ENCODE data around the gene ACAD8.

The ACAD8 gene

GRCh38 chr11:134253188-134253993, at the start of gene ACAD8, which contains the start of gene THYN1:
Gene ACAD8, plus strand, starts transcription at chr11:134253568. Its CDS starts 33 bp downstream, at chr11:134253601.
Gene THYN1, minus strand, starts transcription at chr11:134253352. Its CDS starts 470 bp downstream, at chr11:134252882.
- peak; percentile 79 to 93 for DNase-seq (ENCODE audit: low read depth in 2 of 2, low spot score in 1 of 2)

GRCh38 chr11:134205729-134206128, 47.6 kb upstream of the ACAD8 start:
- no peak for DNase-seq (ENCODE audit: low read depth in 2 of 2, low spot score in 1 of 2)

GRCh38 chr11:134206185-134206584, 47.2 kb upstream of the ACAD8 start:
- no peak for DNase-seq (ENCODE audit: low read depth in 2 of 2, low spot score in 1 of 2)

GRCh38 chr11:134207538-134208239, 45.7 kb upstream of the ACAD8 start:
- DNase-seq (ENCODE audit: low read depth in 2 of 2, low spot score in 1 of 2) = peak in 1 of 2 donors; percentile 40

GRCh38 chr11:134215836-134216235, 37.5 kb upstream of the ACAD8 start:
- DNase-seq (ENCODE audit: low read depth in 2 of 2, low spot score in 1 of 2) = no peak

- DNase-seq (ENCODE audit: low read depth in 2 of 2, low spot score in 1 of 2) = no peak
Measured at GRCh38 chr11:134216816-134217215, 36.6 kb upstream of the ACAD8 start.

GRCh38 chr11:134223121-134223520, 30.2 kb upstream of the ACAD8 start:
- no peak for DNase-seq (ENCODE audit: low read depth in 2 of 2, low spot score in 1 of 2)

GRCh38 chr11:134223836-134224709, 29.3 kb upstream of the ACAD8 start, which contains the start of the genes NCAPD3 and VPS26B:
Gene NCAPD3, minus strand, starts transcription at chr11:134223967. Its CDS starts 41 bp downstream, at chr11:134223926.
Gene VPS26B, plus strand, starts transcription at chr11:134224671. Its CDS starts 452 bp downstream, at chr11:134225123.
- DNase-seq (ENCODE audit: low read depth in 2 of 2, low spot score in 1 of 2) = peak; percentile 91

- peak in 1 of 2 donors; percentile 28 for DNase-seq (ENCODE audit: low read depth in 2 of 2, low spot score in 1 of 2)
Measured at GRCh38 chr11:134224710-134225664, 28.4 kb upstream of the ACAD8 start.

GRCh38 chr11:134226806-134227325, 26.5 kb upstream of the ACAD8 start:
- no peak for DNase-seq (ENCODE audit: low read depth in 2 of 2, low spot score in 1 of 2)

- no peak for DNase-seq (ENCODE audit: low read depth in 2 of 2, low spot score in 1 of 2)
Measured at GRCh38 chr11:134228625-134229024, 24.7 kb upstream of the ACAD8 start.

GRCh38 chr11:134229126-134229790, 24.1 kb upstream of the ACAD8 start:
- no peak for DNase-seq (ENCODE audit: low read depth in 2 of 2, low spot score in 1 of 2)

GRCh38 chr11:134230339-134230738, 23.0 kb upstream of the ACAD8 start:
- DNase-seq (ENCODE audit: low read depth in 2 of 2, low spot score in 1 of 2) = no peak

- DNase-seq (ENCODE audit: low read depth in 2 of 2, low spot score in 1 of 2) = no peak
Measured at GRCh38 chr11:134231958-134232659, 21.3 kb upstream of the ACAD8 start.

- no peak for DNase-seq (ENCODE audit: low read depth in 2 of 2, low spot score in 1 of 2)
Measured at GRCh38 chr11:134233729-134234179, 19.6 kb upstream of the ACAD8 start.

GRCh38 chr11:134235399-134235798, 18.0 kb upstream of the ACAD8 start:
- no peak for DNase-seq (ENCODE audit: low read depth in 2 of 2, low spot score in 1 of 2)

GRCh38 chr11:134236834-134237556, 16.4 kb upstream of the ACAD8 start:
- DNase-seq (ENCODE audit: low read depth in 2 of 2, low spot score in 1 of 2) = no peak

GRCh38 chr11:134237557-134237922, 15.8 kb upstream of the ACAD8 start:
- DNase-seq (ENCODE audit: low read depth in 2 of 2, low spot score in 1 of 2) = no peak
